ENCODE data around the gene MATR3.

GRCh38 chr5:139262742-139263445, 30.6 kb upstream of the MATR3 start:
- TF ChIP-seq CTCF (IDR thresholded peaks at IDR 0.05; ENCODE audit: insufficient read depth, low read length, poor library complexity, severe bottlenecking) (peak; percentile 18), EZH2phosphoT487 (conservative IDR thresholded peaks at IDR 0.05; ENCODE audit: low read length) (no peak)
